ENCODE measurements around the gene APOE.

- TF ChIP-seq CTCF (IDR thresholded peaks at IDR 0.05) (no peak), POLR2A (IDR thresholded peaks at IDR 0.05) (no peak)
Measured at GRCh38 chr19:44900328-44901244, 5.0 kb upstream of the APOE start.
